Measurements from ENCODE around the gene TPSB2.

GRCh38 chr16:1279081-1279944, 49.3 kb upstream of the TPSB2 start:
- TF ChIP-seq CTCF (IDR thresholded peaks at IDR 0.05), result no peak
- no peak for TF ChIP-seq POLR2A (IDR thresholded peaks at IDR 0.05)
